Measurements from ENCODE around the gene SLC12A7. TPM values are rescaled to one million over a fixed set of nuclear protein-coding genes. Genes with fewer than 3 reads are reported as not detected.

SLC12A7 gene
- total RNA-seq, 4 donors from 2014 or later: 10.6 to 32.2 (median 18.1) TPM

DNA sequence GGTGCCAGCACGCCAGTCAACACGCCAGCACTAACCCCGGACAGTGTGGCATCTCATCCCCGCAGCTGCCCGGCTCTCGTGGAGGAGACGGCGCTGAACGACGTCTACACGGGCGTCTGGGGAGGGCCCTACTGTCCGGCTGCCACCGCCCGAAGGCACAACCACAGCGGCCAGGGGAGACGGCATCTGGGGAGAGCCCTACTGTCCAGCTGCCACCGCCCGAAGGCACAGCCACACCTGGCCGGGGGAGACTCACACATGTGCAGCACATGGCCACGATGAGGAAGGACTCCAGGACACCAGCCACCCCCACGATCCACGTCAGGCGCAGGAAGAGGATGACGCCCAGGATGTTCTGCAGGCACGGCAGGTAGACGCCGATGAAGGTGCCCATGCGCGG, 23.1 kb downstream of the SLC12A7 start:
- intact Hi-C loops (cut with DNase I; ENCODE audit: low total_unique reads): no loop called here
- TF ChIP-seq, protein P1, sequence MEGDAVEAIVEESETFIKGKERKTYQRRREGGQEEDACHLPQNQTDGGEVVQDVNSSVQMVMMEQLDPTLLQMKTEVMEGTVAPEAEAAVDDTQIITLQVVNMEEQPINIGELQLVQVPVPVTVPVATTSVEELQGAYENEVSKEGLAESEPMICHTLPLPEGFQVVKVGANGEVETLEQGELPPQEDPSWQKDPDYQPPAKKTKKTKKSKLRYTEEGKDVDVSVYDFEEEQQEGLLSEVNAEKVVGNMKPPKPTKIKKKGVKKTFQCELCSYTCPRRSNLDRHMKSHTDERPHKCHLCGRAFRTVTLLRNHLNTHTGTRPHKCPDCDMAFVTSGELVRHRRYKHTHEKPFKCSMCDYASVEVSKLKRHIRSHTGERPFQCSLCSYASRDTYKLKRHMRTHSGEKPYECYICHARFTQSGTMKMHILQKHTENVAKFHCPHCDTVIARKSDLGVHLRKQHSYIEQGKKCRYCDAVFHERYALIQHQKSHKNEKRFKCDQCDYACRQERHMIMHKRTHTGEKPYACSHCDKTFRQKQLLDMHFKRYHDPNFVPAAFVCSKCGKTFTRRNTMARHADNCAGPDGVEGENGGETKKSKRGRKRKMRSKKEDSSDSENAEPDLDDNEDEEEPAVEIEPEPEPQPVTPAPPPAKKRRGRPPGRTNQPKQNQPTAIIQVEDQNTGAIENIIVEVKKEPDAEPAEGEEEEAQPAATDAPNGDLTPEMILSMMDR (IDR thresholded peaks at IDR 0.05): no peak
- TF ChIP-seq POLR2A (IDR thresholded peaks at IDR 0.05): no peak
- DNase-seq (ENCODE audit: low spot score in 2 of 2): no peak

DNA sequence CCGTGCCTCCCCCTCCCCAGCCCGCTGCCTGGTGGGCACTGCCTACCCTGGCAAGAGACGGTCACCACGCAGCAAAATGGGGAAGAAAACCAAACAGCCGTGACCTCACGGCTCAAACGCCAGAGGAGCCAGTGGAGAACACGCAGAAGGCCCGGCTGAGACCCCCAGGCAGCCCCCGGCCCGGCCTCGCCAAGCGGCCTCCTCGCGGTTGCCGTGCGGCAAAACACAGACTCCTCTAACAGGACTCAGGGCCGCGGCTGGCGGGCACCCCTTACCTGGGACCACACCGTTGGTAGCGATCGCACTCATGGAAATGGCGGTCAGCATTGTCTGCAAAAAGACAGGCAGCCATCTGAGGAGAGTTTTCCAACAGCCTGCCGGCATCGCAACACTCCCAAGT, 23.8 kb downstream of the SLC12A7 start:
- DNase-seq (ENCODE audit: low spot score in 2 of 2): no peak
- WGBS, 2 donors: 95 to 96% methylated on average over 26 of the region's 26 CpGs

More for the DNA sequence above, 23.1 kb downstream of the SLC12A7 start:
- no peak overlapping the region for H3K4me3 ChIP-seq (ENCODE audit: low read depth, poor library complexity, severe bottlenecking)
- WGBS, 2 donors: 93 to 95% methylated on average over 30 of the region's 30 CpGs

DNA sequence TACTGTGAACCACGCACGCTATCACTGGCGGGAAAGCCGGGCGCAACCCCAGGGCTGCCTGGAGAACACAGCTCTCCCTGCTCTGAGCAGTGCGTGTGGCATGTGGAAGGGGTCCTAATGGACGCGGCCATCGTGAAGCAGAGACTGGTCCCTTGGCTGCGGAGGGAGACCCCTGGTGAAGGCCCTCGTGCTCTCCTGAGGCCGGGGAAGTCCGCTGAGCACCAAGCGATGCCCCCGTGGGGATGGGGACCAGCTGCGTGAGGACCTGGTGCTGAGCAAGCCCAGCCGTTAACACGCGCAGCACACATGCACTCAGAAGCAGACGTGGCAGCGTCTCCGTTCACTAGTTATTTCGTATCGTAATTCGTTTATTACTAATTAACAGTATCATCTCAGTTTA, 24.4 kb downstream of the SLC12A7 start:
- H3K4me3 ChIP-seq (ENCODE audit: low read depth, poor library complexity, severe bottlenecking): no peak overlapping the region
- WGBS, 2 donors: 97 to 98% methylated on average over 25 of the region's 25 CpGs
- DNase-seq (ENCODE audit: low spot score in 2 of 2): no peak
- TF ChIP-seq, protein P1 (IDR thresholded peaks at IDR 0.05): no peak
- TF ChIP-seq POLR2A (IDR thresholded peaks at IDR 0.05): no peak
- intact Hi-C loops (cut with DNase I; ENCODE audit: low total_unique reads): no loop called here

More for the DNA sequence above, 23.8 kb downstream of the SLC12A7 start:
- no peak overlapping the region for H3K4me3 ChIP-seq (ENCODE audit: low read depth, poor library complexity, severe bottlenecking)
- no peak for TF ChIP-seq POLR2A (IDR thresholded peaks at IDR 0.05)
- TF ChIP-seq, protein P1 (IDR thresholded peaks at IDR 0.05): no peak
- intact Hi-C loops (cut with DNase I; ENCODE audit: low total_unique reads): no loop called here

DNA sequence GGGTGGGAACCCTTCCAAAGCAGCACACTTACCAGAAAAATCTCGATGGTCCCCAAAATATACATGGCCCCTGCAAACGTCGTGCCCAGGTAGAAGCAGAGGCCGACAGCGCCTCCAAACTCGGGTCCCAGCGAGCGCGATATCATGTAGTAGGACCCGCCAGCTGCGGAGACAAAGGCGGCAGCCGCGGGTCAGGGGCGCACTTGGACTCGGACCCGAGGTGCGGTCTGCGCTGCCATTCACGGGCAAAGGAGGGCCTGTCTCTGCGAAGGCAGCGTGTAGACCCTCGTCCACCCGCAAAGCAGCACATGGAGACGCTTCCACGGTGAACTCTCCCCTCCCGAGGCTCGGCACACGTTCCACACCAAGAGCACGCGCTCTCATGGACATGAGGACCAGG, 25.0 kb downstream of the SLC12A7 start:
- DNase-seq (ENCODE audit: low spot score in 2 of 2): no peak
- TF ChIP-seq, protein P1 (IDR thresholded peaks at IDR 0.05): no peak
- no peak for TF ChIP-seq POLR2A (IDR thresholded peaks at IDR 0.05)
- intact Hi-C loops (cut with DNase I; ENCODE audit: low total_unique reads): no loop called here
- 93% methylated on average over 31 of the region's 31 CpGs for WGBS, 2 donors
- H3K4me3 ChIP-seq (ENCODE audit: low read depth, poor library complexity, severe bottlenecking): no peak overlapping the region

DNA sequence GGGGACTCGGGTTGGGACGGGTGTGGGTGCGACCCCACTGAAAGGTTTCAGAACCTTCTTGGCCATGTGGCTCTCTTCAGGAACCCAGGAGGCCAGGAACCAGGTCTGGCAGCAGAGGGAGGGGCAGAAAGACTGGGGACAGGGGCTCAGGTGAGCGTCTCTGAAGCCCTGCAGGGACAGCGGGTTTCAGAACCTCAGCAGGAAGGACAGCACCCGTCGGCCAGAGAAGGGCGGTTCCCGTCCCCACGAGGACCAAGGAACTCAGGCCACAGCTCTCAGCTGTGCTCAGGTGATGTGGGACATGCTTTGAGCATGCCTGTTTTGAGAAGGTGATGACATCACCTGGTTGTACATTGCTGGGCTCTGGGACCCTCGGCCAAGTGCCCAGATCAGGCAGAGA, 25.7 kb downstream of the SLC12A7 start:
- no peak for DNase-seq (ENCODE audit: low spot score in 2 of 2)
- intact Hi-C loops (cut with DNase I; ENCODE audit: low total_unique reads): no loop called here
- H3K4me3 ChIP-seq (ENCODE audit: low read depth, poor library complexity, severe bottlenecking): no peak overlapping the region
- WGBS, 2 donors: 87 to 93% methylated on average over 11 of the region's 11 CpGs
- TF ChIP-seq, protein P1 (IDR thresholded peaks at IDR 0.05): no peak
- TF ChIP-seq POLR2A (IDR thresholded peaks at IDR 0.05): no peak

DNA sequence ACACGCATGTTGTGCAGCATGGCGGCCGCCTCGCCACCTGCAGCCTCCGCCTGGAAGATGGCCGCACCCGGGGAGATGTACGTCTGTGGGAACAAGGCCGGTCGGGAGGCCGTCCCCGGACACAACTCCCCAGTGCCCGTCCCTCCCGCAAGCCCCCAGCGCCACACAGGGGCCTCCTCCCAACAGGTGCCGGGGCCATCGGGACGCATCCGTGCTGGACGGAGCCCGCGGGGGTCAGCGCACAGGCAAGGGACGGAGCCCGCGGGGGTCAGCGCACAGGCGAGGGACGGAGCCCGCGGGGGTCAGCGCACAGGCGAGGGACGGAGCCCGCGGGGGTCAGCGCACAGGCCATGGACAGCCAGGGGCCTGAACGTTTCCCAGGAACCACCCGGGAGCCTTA, 26.5 kb downstream of the SLC12A7 start:
- no peak overlapping the region for H3K4me3 ChIP-seq (ENCODE audit: low read depth, poor library complexity, severe bottlenecking)
- WGBS, 2 donors: 95% methylated on average over 31 to 37 of the region's 39 CpGs
- intact Hi-C loops (cut with DNase I; ENCODE audit: low total_unique reads): no loop called here
- no peak for TF ChIP-seq POLR2A (IDR thresholded peaks at IDR 0.05)
- TF ChIP-seq, protein P1 (IDR thresholded peaks at IDR 0.05): no peak
- DNase-seq (ENCODE audit: low spot score in 2 of 2): no peak
